Measurements from ENCODE around the gene ANKRD65. TPM values are rescaled to one million over a fixed set of nuclear protein-coding genes. Genes with fewer than 3 reads are reported as not detected.

The ANKRD65 gene
- total and polyA plus RNA-seq, 10 donors = 0.43 to 4.3 (median 1.6) TPM

GRCh38 chr1:1393014-1393413, 28.1 kb downstream of the ANKRD65 start:
- 81 to 92% (median 91%) methylated on average over 3 to 4 of the region's 4 CpGs for WGBS, 5 donors
- intact Hi-C loops (cut with DNase I; ENCODE audit: low total_unique reads) = no loop called here
- Histone ChIP-seq H3K4me1 (peaks cover 7 to 55% (median 31%) of the 10 kb centered on the region in 6 donors), H3K9me3 (no peaks in the 10 kb centered on the region), H3K36me3 (peaks cover 14 to 100% (median 100%) of the 10 kb centered on the region in 6 donors), H3K27me3 (replicated peaks in 1 of 7) (no peaks in the 10 kb centered on the region), H3K27ac (no peak overlapping the region), H3K4me3 (no peak overlapping the region)
- DNase-seq = no peak
- no peak for TF ChIP-seq POLR2A (IDR thresholded peaks at IDR 0.05)
- peak in 1 of 3 donors; percentile 12 for TF ChIP-seq POLR2AphosphoS5 (IDR thresholded peaks at IDR 0.05)

GRCh38 chr1:1391225-1391624, 29.9 kb downstream of the ANKRD65 start:
- no peak for DNase-seq

GRCh38 chr1:1390675-1391074, 30.4 kb downstream of the ANKRD65 start:
- Histone ChIP-seq H3K4me3 (no peak overlapping the region), H3K27ac (no peak overlapping the region), H3K36me3 (peaks cover 18 to 100% (median 100%) of the 10 kb centered on the region in 6 donors), H3K9me3 (no peaks in the 10 kb centered on the region), H3K4me1 (peaks cover 0 to 31% (median 10%) of the 10 kb centered on the region in 6 donors), H3K27me3 (replicated peaks in 1 of 7) (no peaks in the 10 kb centered on the region)
- WGBS, 5 donors = 81 to 92% (median 88%) methylated on average over 12 of the region's 12 CpGs
- intact Hi-C loops (cut with DNase I; ENCODE audit: low total_unique reads) = no loop called here
- DNase-seq = no peak
- no peak for TF ChIP-seq POLR2A (IDR thresholded peaks at IDR 0.05)
- no peak for TF ChIP-seq POLR2AphosphoS5 (IDR thresholded peaks at IDR 0.05)

More at GRCh38 chr1:1391225-1391624, 29.9 kb downstream of the ANKRD65 start:
- H3K27me3 ChIP-seq (replicated peaks in 1 of 7) = no peaks in the 10 kb centered on the region
- no peak overlapping the region for H3K4me3 ChIP-seq
- 75 to 87% (median 84%) methylated on average over 12 of the region's 12 CpGs for WGBS, 5 donors
- no peaks in the 10 kb centered on the region for H3K9me3 ChIP-seq
- peaks cover 0 to 37% (median 14%) of the 10 kb centered on the region in 6 donors for H3K4me1 ChIP-seq
- TF ChIP-seq POLR2A (IDR thresholded peaks at IDR 0.05) = no peak
- intact Hi-C loops (cut with DNase I; ENCODE audit: low total_unique reads) = no loop called here
- H3K27ac ChIP-seq = peak overlapping the region in 1 of 8 donors; percentile 17
- H3K36me3 ChIP-seq = peaks cover 18 to 100% (median 100%) of the 10 kb centered on the region in 6 donors

GRCh38 chr1:1388078-1388472, 33.0 kb downstream of the ANKRD65 start:
- WGBS, 5 donors = 94 to 97% (median 95%) methylated on average over 16 of the region's 16 CpGs
- intact Hi-C loops (cut with DNase I; ENCODE audit: low total_unique reads) = no loop called here
- H3K4me3 ChIP-seq = no peak overlapping the region
- TF ChIP-seq POLR2A (IDR thresholded peaks at IDR 0.05) (no peak), CTCF (IDR thresholded peaks at IDR 0.05 in 8 of 11, conservative IDR thresholded peaks at IDR 0.05 in 3 of 11) (no peak), POLR2AphosphoS5 (IDR thresholded peaks at IDR 0.05) (no peak)
- DNase-seq = no peak
- no peaks in the 10 kb centered on the region for H3K9me3 ChIP-seq
- H3K36me3 ChIP-seq = peaks cover 15 to 86% (median 85%) of the 10 kb centered on the region in 6 donors
- no peaks in the 10 kb centered on the region for H3K27me3 ChIP-seq (replicated peaks in 1 of 7)
- no peak overlapping the region for H3K27ac ChIP-seq
- peaks cover 0 to 16% (median 4%) of the 10 kb centered on the region in 6 donors for H3K4me1 ChIP-seq

- Histone ChIP-seq H3K4me3 (no peak overlapping the region), H3K27ac (no peak overlapping the region), H3K36me3 (peaks cover 15 to 80% (median 78%) of the 10 kb centered on the region in 6 donors), H3K4me1 (peaks cover 0 to 16% (median 2%) of the 10 kb centered on the region in 6 donors), H3K27me3 (replicated peaks in 1 of 7) (no peaks in the 10 kb centered on the region), H3K9me3 (no peaks in the 10 kb centered on the region)
- 95 to 98% (median 97%) methylated on average over 44 to 50 of the region's 50 CpGs for WGBS, 5 donors
- no peak for DNase-seq
- TF ChIP-seq CTCF (IDR thresholded peaks at IDR 0.05 in 8 of 11, conservative IDR thresholded peaks at IDR 0.05 in 3 of 11) = no peak
- no peak for TF ChIP-seq POLR2A (IDR thresholded peaks at IDR 0.05)
- peak; percentile 9 to 53 (median 26) for TF ChIP-seq POLR2AphosphoS5 (IDR thresholded peaks at IDR 0.05)
- intact Hi-C loops (cut with DNase I; ENCODE audit: low total_unique reads) = no loop called here
Observed at GRCh38 chr1:1387098-1388077, 33.7 kb downstream of the ANKRD65 start.

All from spleen (tissue), 11 donors.